DOHH2 (cell line): ENCODE data around the gene CRYBG2.
"Not testable (repeated sequence)": the region's sequence is repeated elsewhere in the genome, so short reads cannot be mapped to it uniquely, and the experiment has no call there.

Source experiments
- H3F3A ChIP-seq: fragments of 200-600 bp; sonication (generic), shearing (Covaris generic); 2 replicates; pipeline ENCODE4 v1.6.0; 2016; ENCODE audit warnings: antibody characterized with exemption, mild to moderate bottlenecking; ENCODE audit not compliant: control insufficient read depth, insufficient read depth
- H3K27ac ChIP-seq: fragments of 200-600 bp; sonication (generic); 2 replicates; pipeline ENCODE4 v1.5.1; 2014; ENCODE audit warnings: low read depth, mild to moderate bottlenecking, low read length, moderate library complexity
- H3K27me3 ChIP-seq: fragments of 200-600 bp; sonication (generic); 2 replicates; pipeline ENCODE4 v1.6.1; 2014; ENCODE audit warnings: mild to moderate bottlenecking, low read length, mixed read lengths; ENCODE audit not compliant: control insufficient read depth
- H3K36me3 ChIP-seq: fragments of 200-600 bp; sonication (generic); 2 replicates; pipeline ENCODE4 v1.6.1; 2014; ENCODE audit warnings: mild to moderate bottlenecking, low read length, moderate library complexity, mixed read lengths; ENCODE audit not compliant: control insufficient read depth
- H3K4me1 ChIP-seq: fragments of 200-600 bp; sonication (generic); 2 replicates; pipeline ENCODE4 v1.6.1; 2014; ENCODE audit warnings: mild to moderate bottlenecking, low read length, mixed read lengths; ENCODE audit not compliant: control insufficient read depth
- H3K4me2 ChIP-seq: fragments of 200-600 bp; sonication (generic); 2 replicates; pipeline ENCODE4 v1.6.0; 2014; ENCODE audit warnings: mild to moderate bottlenecking, low read length, moderate library complexity
- H3K4me3 ChIP-seq: fragments of 200-600 bp; sonication (generic); 2 replicates; pipeline ENCODE4 v1.5.1; 2014; ENCODE audit warnings: mild to moderate bottlenecking, low read length, mixed read lengths
- H3K79me2 ChIP-seq: fragments of 200-600 bp; sonication (generic); 2 replicates; pipeline ENCODE4 v1.6.1; 2014; ENCODE audit warnings: mild to moderate bottlenecking, low read length, mixed read lengths; ENCODE audit not compliant: control insufficient read depth
- H3K9me2 ChIP-seq: fragments of 200-600 bp; sonication (generic); replicated peaks from 2 replicates; pipeline ENCODE4 v1.6.1; 2014; ENCODE audit warnings: mild to moderate bottlenecking, low read length, mixed read lengths; ENCODE audit not compliant: control insufficient read depth
- H3K9me3 ChIP-seq: fragments of 200-600 bp; sonication (generic); 2 replicates; pipeline ENCODE4 v1.6.1; 2014; ENCODE audit warnings: antibody characterized with exemption, low read length, mixed read lengths; ENCODE audit not compliant: control insufficient read depth, insufficient read depth
- H4K20me1 ChIP-seq: fragments of 200-600 bp; sonication (generic); 2 replicates; pipeline ENCODE4 v1.6.0; 2014; ENCODE audit warnings: low read depth, mild to moderate bottlenecking, antibody characterized with exemption, low read length, moderate library complexity; ENCODE audit not compliant: control insufficient read depth, insufficient read depth
- CTCF ChIP-seq: fragments of 200-600 bp; sonication (generic); IDR thresholded peaks from one replicate; pipeline ENCODE4 v1.5.1; 2014; ENCODE audit warnings: antibody characterized with exemption, mild to moderate bottlenecking, low read depth, low read length; ENCODE audit not compliant: poor library complexity, severe bottlenecking
- EZH2phosphoT487 ChIP-seq: fragments of 200-600 bp; sonication (generic); IDR thresholded peaks from 2 replicates; pipeline ENCODE4 v1.6.1; 2017; ENCODE audit warnings: borderline replicate concordance, mild to moderate bottlenecking, antibody characterized with exemption, low read length, moderate library complexity, mixed read lengths

CRYBG2 gene

GRCh38 chr1:26317146-26317545 lies 36.8 kb downstream of the CRYBG2 start:
- H3K4me3 ChIP-seq, result peak overlapping the region; percentile 81
- peak overlapping the region; percentile 80 for H3K4me2 ChIP-seq
- TF ChIP-seq CTCF, result no peak
- no peak for TF ChIP-seq EZH2phosphoT487
- H3K9me2 ChIP-seq, result no peaks in the 10 kb centered on the region
- peaks cover 28% of the 10 kb centered on the region for H3F3A ChIP-seq
- no peaks in the 10 kb centered on the region for H3K27me3 ChIP-seq
- no peaks in the 10 kb centered on the region for H3K9me3 ChIP-seq
- H3K27ac ChIP-seq, result peak overlapping the region; percentile 90
- H3K79me2 ChIP-seq, result peaks cover 31% of the 10 kb centered on the region
- H3K36me3 ChIP-seq, result peaks cover 26% of the 10 kb centered on the region
- H4K20me1 ChIP-seq, result no peaks in the 10 kb centered on the region
- peaks cover 90% of the 10 kb centered on the region for H3K4me1 ChIP-seq

GRCh38 chr1:26315874-26316850 lies 37.8 kb downstream of the CRYBG2 start:
- no peak for TF ChIP-seq EZH2phosphoT487
- TF ChIP-seq CTCF, result no peak
- H3K4me2 ChIP-seq, result peak overlapping the region; percentile 80

GRCh38 chr1:26314501-26314900 lies 39.4 kb downstream of the CRYBG2 start:
- Histone ChIP-seq H4K20me1 (no peaks in the 10 kb centered on the region), H3K79me2 (peaks cover 30% of the 10 kb centered on the region), H3K9me2 (no peaks in the 10 kb centered on the region), H3K27me3 (no peaks in the 10 kb centered on the region), H3K4me1 (peaks cover 63% of the 10 kb centered on the region), H3F3A (peaks cover 15% of the 10 kb centered on the region), H3K27ac (0 out of 2 replicates have a peak overlapping the region, but pooled peaks have one; percentile 1), H3K9me3 (no peaks in the 10 kb centered on the region), H3K4me2 (peak overlapping the region; percentile 80), H3K36me3 (peaks cover 5% of the 10 kb centered on the region; the same call in 1 of the 2 replicates), H3K4me3 (no peak overlapping the region)
- TF ChIP-seq EZH2phosphoT487 (no peak), CTCF (no peak)

More at GRCh38 chr1:26315874-26316850, 37.8 kb downstream of the CRYBG2 start:
- H3K9me3 ChIP-seq, result no peaks in the 10 kb centered on the region
- H3F3A ChIP-seq, result peaks cover 27% of the 10 kb centered on the region
- H3K27ac ChIP-seq, result peak overlapping the region; percentile 90
- H3K4me1 ChIP-seq, result peaks cover 80% of the 10 kb centered on the region
- H3K27me3 ChIP-seq, result no peaks in the 10 kb centered on the region
- peaks cover 31% of the 10 kb centered on the region for H3K79me2 ChIP-seq
- H4K20me1 ChIP-seq, result no peaks in the 10 kb centered on the region
- H3K36me3 ChIP-seq, result peaks cover 18% of the 10 kb centered on the region
- H3K4me3 ChIP-seq, result peak overlapping the region; percentile 81
- no peaks in the 10 kb centered on the region for H3K9me2 ChIP-seq

- not testable (repeated sequence) for H3F3A ChIP-seq, H3K36me3 ChIP-seq, H4K20me1 ChIP-seq, H3K27me3 ChIP-seq, H3K9me3 ChIP-seq, H3K9me2 ChIP-seq
- peak overlapping the region; percentile 96 for H3K4me2 ChIP-seq
- H3K4me1 ChIP-seq, result peaks cover 40% of the 10 kb centered on the region
- H3K4me3 ChIP-seq, result peak overlapping the region; percentile 85
- H3K79me2 ChIP-seq, result peaks cover 24% of the 10 kb centered on the region
- H3K27ac ChIP-seq, result peak overlapping the region; percentile 94
Measured at GRCh38 chr1:26307966-26308899, 45.7 kb downstream of the CRYBG2 start.
